ENCODE results near the gene UHRF1.

DNA sequence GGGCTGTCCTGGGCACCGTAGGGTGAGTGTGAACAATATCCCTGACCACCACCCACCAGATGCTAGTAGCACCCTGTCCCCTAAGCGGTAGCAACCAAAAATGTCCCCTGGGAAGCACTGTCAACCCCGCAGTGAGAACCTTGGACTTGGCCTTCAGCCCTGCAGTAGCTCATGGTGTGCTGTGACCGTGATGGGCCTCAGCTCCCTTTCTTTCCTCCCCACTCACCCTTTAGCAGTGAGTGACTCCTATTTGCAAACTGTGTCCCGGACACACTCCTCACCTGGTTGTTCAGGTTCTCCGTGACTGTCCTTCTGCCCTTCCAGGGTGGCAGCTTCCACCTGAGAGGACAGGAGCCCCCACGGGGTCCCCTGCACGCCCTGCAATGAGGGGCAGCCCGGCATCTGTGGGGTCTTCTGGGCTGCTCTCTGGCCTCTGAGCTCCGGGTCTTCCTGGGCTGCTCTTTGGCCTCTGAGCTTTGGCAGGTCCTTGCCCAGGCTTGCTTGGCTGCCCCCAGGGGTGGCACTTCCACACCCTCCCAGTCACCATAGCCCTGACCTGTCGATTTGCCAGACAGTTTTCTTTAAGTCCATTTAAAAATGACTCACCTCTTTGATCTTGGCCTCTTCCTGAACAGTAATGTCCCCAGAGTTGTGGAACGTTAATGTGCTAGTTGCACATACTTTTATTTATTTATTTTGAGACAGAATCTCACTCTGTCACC, 63.4 kb downstream of the UHRF1 start:
- no peak for TF ChIP-seq POLR2A (IDR thresholded peaks at IDR 0.05)
- no peak for TF ChIP-seq CTCF (IDR thresholded peaks at IDR 0.05)
- no peak for TF ChIP-seq EP300 (IDR thresholded peaks at IDR 0.05)
